ENCODE measurements around the gene CPNE7.

GRCh38 chr16:89616623-89617022 lies 41.1 kb downstream of the CPNE7 start:
- TF ChIP-seq MLLT1 (IDR thresholded peaks at IDR 0.05) (peak in 1 of 2 experiments; percentile 80; a peak in 2 of 4 replicates), RFX5 (IDR thresholded peaks at IDR 0.05; ENCODE audit: low read depth, low read length) (no peak), POLR2AphosphoS5 (IDR thresholded peaks at IDR 0.05; ENCODE audit: control insufficient read depth, insufficient read depth, low read depth, low read length) (no peak), SRF (CRISPR knock-in tag; IDR thresholded peaks at IDR 0.05) (no peak), ARID3B (CRISPR knock-in tag; IDR thresholded peaks at IDR 0.05; ENCODE audit: borderline replicate concordance) (no peak), ZC3H4 (CRISPR knock-in tag; IDR thresholded peaks at IDR 0.05; ENCODE audit: borderline replicate concordance) (no peak), CTCF (IDR thresholded peaks at IDR 0.05 in 2 of 3, conservative IDR thresholded peaks at IDR 0.05 in 1 of 3; ENCODE audit: insufficient read depth in 2 of 3, low read depth in 1 of 3, low read length in 3 of 3) (no peak), CREB3 (tag; conservative IDR thresholded peaks at IDR 0.05; ENCODE audit: low read depth) (no peak), ZNF277 (CRISPR knock-in tag; IDR thresholded peaks at IDR 0.05; ENCODE audit: borderline replicate concordance) (no peak), YY1 (IDR thresholded peaks at IDR 0.05; ENCODE audit: borderline replicate concordance in 1 of 3, control insufficient read depth in 1 of 3, extremely low read depth in 1 of 3, insufficient read depth in 3 of 3, insufficient read length in 1 of 3, insufficient replicate concordance in 2 of 3, low read depth in 1 of 3, low read length in 2 of 3) (no peak), CBFB (CRISPR knock-in tag; IDR thresholded peaks at IDR 0.05) (no peak), EZH2 (IDR thresholded peaks at IDR 0.05; ENCODE audit: borderline replicate concordance, low read depth, low read length) (no peak), REST (IDR thresholded peaks at IDR 0.05; ENCODE audit: borderline replicate concordance) (no peak), REST (CRISPR knock-in tag; IDR thresholded peaks at IDR 0.05; ENCODE audit: low read depth) (no peak)

Data from K562 (cell line).